MCF 10A (cell line): ENCODE data around the gene SPOCD1. TPM values are rescaled to one million over a fixed set of nuclear protein-coding genes. Genes with fewer than 3 reads are reported as not detected.

Experiments used
- BruUV-seq: library from RNA; stranded (reverse); fragments of 400-500 nt; replicated peaks from 2 replicates; lab custom pipeline; 2021; lab: Mats Ljungman, UMichigan
- CTCF ChIA-PET: fragments of 300-600 bp; sonication (Branson Sonifier 250); formaldehyde crosslinking; extraction: SDS; loops from one replicate; lab custom pipeline; 2021; ENCODE audit warnings: antibody characterized with exemption, inconsistent platforms; lab: Yijun Ruan, JAX
- POLR2A ChIA-PET: fragments of 300-600, 350-650 bp; sonication (Branson Sonifier 250); formaldehyde crosslinking; extraction: SDS; loops from one replicate; lab custom pipeline; 2020; ENCODE audit warnings: antibody characterized with exemption, inconsistent platforms; lab: Yijun Ruan, JAX
- DNase-seq: peaks from one replicate; pipeline ENCODE4 v3.0.0-alpha.2; 2018; ENCODE audit not compliant: unreplicated experiment
- H3K27ac Mint-ChIP-seq: one replicate; pipeline ENCODE4 v1.8.0; 2022; ENCODE audit warnings: mild to moderate bottlenecking, low read depth, mixed read lengths; ENCODE audit not compliant: unreplicated experiment
- H3K27me3 Mint-ChIP-seq: one replicate; pipeline ENCODE4 v1.8.0; 2022; ENCODE audit warnings: mixed read lengths; ENCODE audit not compliant: insufficient read depth, unreplicated experiment
- H3K36me3 Mint-ChIP-seq: one replicate; pipeline ENCODE4 v1.8.0; 2022; ENCODE audit warnings: mild to moderate bottlenecking, moderate library complexity, mixed read lengths; ENCODE audit not compliant: insufficient read depth, unreplicated experiment
- H3K4me1 Mint-ChIP-seq: one replicate; pipeline ENCODE4 v1.8.0; 2022; ENCODE audit warnings: mixed read lengths; ENCODE audit not compliant: insufficient read depth, unreplicated experiment
- H3K4me3 Mint-ChIP-seq: one replicate; pipeline ENCODE4 v1.8.0; 2022; ENCODE audit warnings: mild to moderate bottlenecking, moderate library complexity, mixed read lengths; ENCODE audit not compliant: unreplicated experiment
- H3K9me3 Mint-ChIP-seq: one replicate; pipeline ENCODE4 v1.8.0; 2022; ENCODE audit warnings: mixed read lengths; ENCODE audit not compliant: unreplicated experiment
- intact Hi-C: fragments of 100-400 bp; cut with micrococcal nuclease; formaldehyde crosslinking; loops from 2 replicates; pipeline ENCODE4 v1.14.1; 2022
- total RNA-seq: library from RNA; stranded (reverse); gene quantifications from 2 replicates; pipeline ENCODE4 v1.2.3, GENCODE V29; 2022
- TF ChIP-seq, protein P1 (sequence below): fragments of 200-600 bp; IDR thresholded peaks from one replicate; pipeline ENCODE4 v1.8.0; 2022; ENCODE audit warnings: antibody characterized with exemption, mild to moderate bottlenecking; ENCODE audit not compliant: unreplicated experiment

The SPOCD1 gene
- total RNA-seq, 1 experiment from 2014 or later: 0.47 TPM

DNA sequence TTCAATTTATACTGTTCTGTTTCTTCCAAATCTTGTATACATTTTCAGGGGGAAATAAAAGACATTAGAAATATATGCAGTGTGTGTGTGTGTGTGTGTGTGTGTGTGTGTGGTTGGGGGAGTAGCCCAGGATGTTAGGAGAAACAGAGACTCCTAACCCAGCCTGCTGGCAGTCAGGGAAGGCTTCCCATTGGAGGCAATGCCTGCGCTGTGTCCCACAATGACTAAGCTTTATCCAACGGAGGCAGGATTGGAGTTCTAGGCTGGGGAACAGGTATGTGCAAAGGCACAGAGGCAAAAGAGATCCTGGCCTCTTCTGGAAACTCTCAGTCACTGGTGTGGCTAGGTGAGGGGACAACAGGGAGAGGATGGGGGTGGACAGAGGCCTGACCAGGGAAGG, 35.2 kb downstream of the SPOCD1 start:
- TF ChIP-seq, protein P1, sequence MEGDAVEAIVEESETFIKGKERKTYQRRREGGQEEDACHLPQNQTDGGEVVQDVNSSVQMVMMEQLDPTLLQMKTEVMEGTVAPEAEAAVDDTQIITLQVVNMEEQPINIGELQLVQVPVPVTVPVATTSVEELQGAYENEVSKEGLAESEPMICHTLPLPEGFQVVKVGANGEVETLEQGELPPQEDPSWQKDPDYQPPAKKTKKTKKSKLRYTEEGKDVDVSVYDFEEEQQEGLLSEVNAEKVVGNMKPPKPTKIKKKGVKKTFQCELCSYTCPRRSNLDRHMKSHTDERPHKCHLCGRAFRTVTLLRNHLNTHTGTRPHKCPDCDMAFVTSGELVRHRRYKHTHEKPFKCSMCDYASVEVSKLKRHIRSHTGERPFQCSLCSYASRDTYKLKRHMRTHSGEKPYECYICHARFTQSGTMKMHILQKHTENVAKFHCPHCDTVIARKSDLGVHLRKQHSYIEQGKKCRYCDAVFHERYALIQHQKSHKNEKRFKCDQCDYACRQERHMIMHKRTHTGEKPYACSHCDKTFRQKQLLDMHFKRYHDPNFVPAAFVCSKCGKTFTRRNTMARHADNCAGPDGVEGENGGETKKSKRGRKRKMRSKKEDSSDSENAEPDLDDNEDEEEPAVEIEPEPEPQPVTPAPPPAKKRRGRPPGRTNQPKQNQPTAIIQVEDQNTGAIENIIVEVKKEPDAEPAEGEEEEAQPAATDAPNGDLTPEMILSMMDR: no peak
- POLR2A ChIA-PET: no interaction called here
- no peaks in the 10 kb centered on the region for H3K4me1 Mint-ChIP-seq
- CTCF ChIA-PET: interaction anchor here (1.1 kb wide), 1 partner anchor 18 kb away, joined by 3 read pairs; no protein-coding TSS in a partner anchor
- no peak overlapping the region for H3K27ac Mint-ChIP-seq
- no peaks in the 10 kb centered on the region for H3K36me3 Mint-ChIP-seq
- no peaks in the 10 kb centered on the region for H3K9me3 Mint-ChIP-seq
- intact Hi-C loops: no loop called here
- DNase-seq: no peak
- H3K4me3 Mint-ChIP-seq: no peak overlapping the region
- no peaks in the 10 kb centered on the region for H3K27me3 Mint-ChIP-seq
- BruUV-seq: no TSS peak

DNA sequence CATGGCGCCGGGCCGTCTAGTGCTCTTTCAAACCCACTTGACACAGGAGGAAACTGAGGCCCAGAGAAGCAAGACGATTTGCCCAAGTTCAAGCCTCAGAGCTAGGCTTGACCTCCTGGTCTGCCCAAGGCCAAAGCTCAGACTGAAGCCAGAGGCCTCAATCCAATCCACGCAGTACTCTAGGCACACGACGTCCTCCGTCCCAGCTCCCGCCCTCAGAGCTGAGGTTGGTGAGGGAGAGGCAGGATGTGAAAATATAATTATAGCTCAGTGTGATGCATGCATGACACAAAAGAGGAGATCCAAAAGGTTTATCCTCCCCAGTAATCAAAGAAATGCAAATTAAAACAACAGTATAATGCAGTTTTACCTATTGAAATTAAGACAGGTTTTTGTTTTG, 36.1 kb downstream of the SPOCD1 start:
- H3K27ac Mint-ChIP-seq: no peak overlapping the region
- ChIA-PET CTCF (interaction anchor here (0.6 to 1.1 kb wide), 2 partner anchors 15 to 201 kb away, joined by 3 to 4 read pairs; no protein-coding TSS in a partner anchor), POLR2A (no interaction called here)
- intact Hi-C loops: no loop called here
- H3K4me1 Mint-ChIP-seq: no peaks in the 10 kb centered on the region
- BruUV-seq: no TSS peak
- peaks cover 3% of the 10 kb centered on the region for H3K27me3 Mint-ChIP-seq
- H3K4me3 Mint-ChIP-seq: no peak overlapping the region
- no peak for DNase-seq
- H3K9me3 Mint-ChIP-seq: no peaks in the 10 kb centered on the region
- H3K36me3 Mint-ChIP-seq: no peaks in the 10 kb centered on the region
- TF ChIP-seq, protein P1: no peak

DNA sequence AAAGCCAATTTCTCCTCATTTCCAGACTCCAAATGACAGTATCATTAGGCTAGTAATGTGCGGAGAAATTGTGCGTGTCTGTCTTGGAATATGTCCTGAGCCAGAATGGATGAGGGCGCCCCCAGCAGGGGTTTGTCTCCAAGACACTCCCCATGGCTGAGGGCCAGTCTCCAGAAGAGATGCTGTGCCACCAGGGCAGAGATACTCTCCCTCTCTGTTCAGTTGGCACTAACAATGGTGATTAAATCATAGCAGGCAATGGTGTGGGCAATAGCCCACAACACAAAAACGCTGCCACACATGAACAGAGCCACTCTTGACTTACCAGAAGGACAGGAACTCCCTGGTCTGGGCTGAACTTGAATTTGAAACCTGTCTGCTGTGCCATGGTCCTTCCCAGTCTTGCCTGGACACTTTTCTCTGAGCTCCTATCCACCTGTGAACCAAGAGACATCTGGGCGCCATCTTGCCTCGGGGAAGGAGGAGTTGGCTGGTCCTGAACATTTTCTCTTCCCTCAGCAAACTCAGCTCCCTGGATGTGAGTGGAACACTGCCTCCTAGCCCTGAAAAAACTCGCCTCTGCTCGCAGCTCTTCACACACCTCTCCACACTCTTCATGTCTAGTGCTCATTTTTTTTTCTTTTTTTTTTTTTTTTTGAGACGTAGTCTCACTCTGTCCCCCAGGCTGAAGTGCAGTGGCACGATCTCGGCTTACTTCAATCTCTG, 36.9 kb downstream of the SPOCD1 start:
- H3K27me3 Mint-ChIP-seq: peaks cover 11% of the 10 kb centered on the region
- POLR2A ChIA-PET: no interaction called here
- H3K9me3 Mint-ChIP-seq: no peaks in the 10 kb centered on the region

DNA sequence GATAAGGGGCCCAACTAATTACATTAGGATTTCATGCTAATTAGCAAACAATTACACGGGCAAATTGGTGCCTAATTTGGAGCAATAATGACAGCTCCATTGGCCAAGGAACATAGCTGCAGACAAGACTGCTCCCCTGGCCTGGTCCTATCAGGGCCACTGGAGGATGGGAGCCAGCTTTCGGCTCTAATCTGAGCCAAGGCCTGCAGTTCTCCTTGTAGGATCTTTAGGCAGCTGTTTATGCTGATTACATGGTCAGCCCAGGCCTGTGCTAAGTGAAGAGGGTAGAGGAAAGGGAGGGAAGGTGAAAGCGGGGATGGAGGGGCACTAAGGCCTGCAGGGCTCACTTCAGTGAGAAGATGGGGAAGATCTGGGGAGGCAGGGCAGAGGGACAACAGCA, 39.3 kb downstream of the SPOCD1 start:
- Mint-ChIP-seq H3K36me3 (no peaks in the 10 kb centered on the region), H3K27ac (no peak overlapping the region), H3K27me3 (peaks cover 29% of the 10 kb centered on the region), H3K4me1 (no peaks in the 10 kb centered on the region), H3K9me3 (no peaks in the 10 kb centered on the region), H3K4me3 (no peak overlapping the region)
- intact Hi-C loops: no loop called here
- CTCF ChIA-PET: interaction anchor here (1.3 kb wide), 1 partner anchor 111 kb away, joined by 4 read pairs; no protein-coding TSS in a partner anchor
- BruUV-seq: no TSS peak
- DNase-seq: no peak
- POLR2A ChIA-PET: interaction anchor here (0.6 to 0.7 kb wide), 2 partner anchors 245 to 1297 kb away, joined by 3 read pairs; no protein-coding TSS in a partner anchor
- TF ChIP-seq, protein P1: no peak

More for the DNA sequence above, 36.9 kb downstream of the SPOCD1 start:
- CTCF ChIA-PET: interaction anchor here (0.6 to 1.1 kb wide), 5 partner anchors 10 to 22 kb away, joined by 3 to 4 read pairs (median 3); no protein-coding TSS in a partner anchor
- no peak overlapping the region for H3K4me3 Mint-ChIP-seq
- TF ChIP-seq, protein P1: no peak
- intact Hi-C loops: no loop called here
- no peaks in the 10 kb centered on the region for H3K4me1 Mint-ChIP-seq
- no TSS peak for BruUV-seq
- no peak for DNase-seq
- H3K36me3 Mint-ChIP-seq: no peaks in the 10 kb centered on the region
- no peak overlapping the region for H3K27ac Mint-ChIP-seq
